Hepatocyte (in vitro differentiated cells): ENCODE results near the gene HEBP1. TPM values are rescaled to one million over a fixed set of nuclear protein-coding genes. Genes with fewer than 3 reads are reported as not detected.
A peak's percentile ranks its signal among the peaks of the same experiment; 100 is the strongest.

Experiments used
- DNase-seq: peaks from one replicate; pipeline ENCODE4 v3.0.0-alpha.2; 2016; ENCODE audit warnings: low spot score
- H2AFZ ChIP-seq: fragments of 200-600 bp; sonication (generic); 2 replicates; pipeline ENCODE4 v1.6.0; 2016; ENCODE audit warnings: antibody characterized with exemption, mild to moderate bottlenecking
- H3K27ac ChIP-seq: fragments of 200-600 bp; sonication (generic); 2 replicates; pipeline ENCODE4 v1.5.1; 2016; ENCODE audit warnings: mild to moderate bottlenecking
- H3K27me3 ChIP-seq: fragments of 200-600 bp; sonication (generic); 2 replicates; pipeline ENCODE4 v1.6.1; 2016
- H3K36me3 ChIP-seq: fragments of 200-600 bp; sonication (generic); replicated peaks from 2 replicates; pipeline ENCODE4 v1.5.1; 2016; ENCODE audit warnings: low read depth; ENCODE audit not compliant: insufficient read depth
- H3K4me1 ChIP-seq: fragments of 200-600 bp; sonication (generic); 2 replicates; pipeline ENCODE4 v1.5.1; 2016; ENCODE audit warnings: mild to moderate bottlenecking, moderate library complexity; ENCODE audit not compliant: insufficient read depth
- H3K4me2 ChIP-seq: fragments of 200-600 bp; sonication (generic); 2 replicates; pipeline ENCODE4 v1.6.0; 2016
- H3K4me3 ChIP-seq: fragments of 200-600 bp; sonication (generic); 2 replicates; pipeline ENCODE4 v1.5.1; 2016; ENCODE audit warnings: mild to moderate bottlenecking
- H3K79me2 ChIP-seq: fragments of 200-600 bp; sonication (generic); 2 replicates; pipeline ENCODE4 v1.6.0; 2017; ENCODE audit warnings: mild to moderate bottlenecking
- H3K9me2 ChIP-seq: fragments of 200-600 bp; sonication (generic); replicated peaks from 2 replicates; pipeline ENCODE4 v1.6.0; 2017; ENCODE audit warnings: mild to moderate bottlenecking; ENCODE audit not compliant: insufficient read depth
- H3K9me3 ChIP-seq: fragments of 200-600 bp; sonication (generic); 2 replicates; pipeline ENCODE4 v1.5.1; 2016; ENCODE audit warnings: low read depth, mild to moderate bottlenecking
- H4K20me1 ChIP-seq: fragments of 200-600 bp; sonication (generic); 2 replicates; pipeline ENCODE4 v1.6.0; 2016; ENCODE audit warnings: mild to moderate bottlenecking; ENCODE audit not compliant: insufficient read depth, poor library complexity, severe bottlenecking
- EZH2 ChIP-seq: fragments of 200-600 bp; sonication (generic); IDR thresholded peaks from 2 replicates; pipeline ENCODE4 v1.6.1; 2016; ENCODE audit warnings: antibody characterized with exemption, mild to moderate bottlenecking, borderline replicate concordance
- EZH2phosphoT487 ChIP-seq: fragments of 200-600 bp; sonication (generic); IDR thresholded peaks from one replicate; pipeline ENCODE4 v1.6.1; 2018; ENCODE audit warnings: antibody characterized with exemption, mild to moderate bottlenecking, low read depth, moderate library complexity; ENCODE audit not compliant: unreplicated experiment, severe bottlenecking
- WGBS: methylation state at CpG from one replicate; pipeline ENCODE4 v1.1.6; 2016; ENCODE audit warnings: low lambda C conversion rate; ENCODE audit errors: missing lambda C conversion rate; 5-methylcytosine and 5-hydroxymethylcytosine counted together
- polyA plus RNA-seq: library from polyadenylated mRNA; unstranded; fragments of >200 nt; fragmentation: Nextera tagmentation; extraction: Ambion mirVana; gene quantifications from 2 replicates; pipeline ENCODE4 v1.2.1, GENCODE V29; 2016
- small RNA-seq: library from RNA; depleted of rRNA; stranded (forward); fragments of <200 nt; gene quantifications from one replicate; pipeline ENCODE3, GENCODE V24; 2014
- total RNA-seq: library from RNA; depleted of rRNA; stranded (reverse); fragments of >200 nt; gene quantifications from 2 replicates; pipeline ENCODE4 v1.2.3, GENCODE V29; 2014
- TF ChIP-seq, protein P1 (sequence below): fragments of 200-600 bp; sonication (generic); IDR thresholded peaks from 2 replicates; pipeline ENCODE4 v1.5.1; 2016; ENCODE audit warnings: antibody characterized with exemption, mild to moderate bottlenecking; ENCODE audit not compliant: poor library complexity

HEBP1 gene
- total and polyA plus RNA-seq, 2 experiments from 2014 or later = 30.1 to 89.5 TPM

GRCh38 chr12:12925388-12925787 lies 74.7 kb downstream of the HEBP1 start:
- H2AFZ ChIP-seq = no peak overlapping the region
- H3K36me3 ChIP-seq = no peaks in the 10 kb centered on the region
- DNase-seq = no peak
- no peaks in the 10 kb centered on the region for H3K4me1 ChIP-seq
- no peak for TF ChIP-seq EZH2phosphoT487
- TF ChIP-seq, protein P1, sequence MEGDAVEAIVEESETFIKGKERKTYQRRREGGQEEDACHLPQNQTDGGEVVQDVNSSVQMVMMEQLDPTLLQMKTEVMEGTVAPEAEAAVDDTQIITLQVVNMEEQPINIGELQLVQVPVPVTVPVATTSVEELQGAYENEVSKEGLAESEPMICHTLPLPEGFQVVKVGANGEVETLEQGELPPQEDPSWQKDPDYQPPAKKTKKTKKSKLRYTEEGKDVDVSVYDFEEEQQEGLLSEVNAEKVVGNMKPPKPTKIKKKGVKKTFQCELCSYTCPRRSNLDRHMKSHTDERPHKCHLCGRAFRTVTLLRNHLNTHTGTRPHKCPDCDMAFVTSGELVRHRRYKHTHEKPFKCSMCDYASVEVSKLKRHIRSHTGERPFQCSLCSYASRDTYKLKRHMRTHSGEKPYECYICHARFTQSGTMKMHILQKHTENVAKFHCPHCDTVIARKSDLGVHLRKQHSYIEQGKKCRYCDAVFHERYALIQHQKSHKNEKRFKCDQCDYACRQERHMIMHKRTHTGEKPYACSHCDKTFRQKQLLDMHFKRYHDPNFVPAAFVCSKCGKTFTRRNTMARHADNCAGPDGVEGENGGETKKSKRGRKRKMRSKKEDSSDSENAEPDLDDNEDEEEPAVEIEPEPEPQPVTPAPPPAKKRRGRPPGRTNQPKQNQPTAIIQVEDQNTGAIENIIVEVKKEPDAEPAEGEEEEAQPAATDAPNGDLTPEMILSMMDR = no peak
- no peak for TF ChIP-seq EZH2
- H3K4me2 ChIP-seq = no peak overlapping the region
- no peak overlapping the region for H3K4me3 ChIP-seq
- no peaks in the 10 kb centered on the region for H3K27me3 ChIP-seq
- H3K9me2 ChIP-seq = no peaks in the 10 kb centered on the region
- 46% methylated on average over 1 of the region's 1 CpG for WGBS
- H3K79me2 ChIP-seq = no peaks in the 10 kb centered on the region
- H4K20me1 ChIP-seq = no peaks in the 10 kb centered on the region
- H3K27ac ChIP-seq = no peak overlapping the region
- H3K9me3 ChIP-seq = no peaks in the 10 kb centered on the region

Small RNA genes within 50 kb of the gene (small RNA-seq; reads per million reads assigned to genes)
- gene RF00604 = 3.0 reads per million, percentile 90 among the genes with 10 or more reads in this experiment

Other genes starting within 250 kb of the HEBP1 start
- 5.6 and 6.0 TPM in 2 replicates for gene APOLD1, start 214.6 kb downstream of the HEBP1 start, total RNA-seq
- gene APOLD1, start 214.6 kb downstream of the HEBP1 start, polyA plus RNA-seq = 1.5 and 3.8 TPM in 2 replicates
- gene DDX47, start 186.9 kb downstream of the HEBP1 start, total RNA-seq = 69.4 and 74.4 TPM in 2 replicates
- gene DDX47, start 186.9 kb downstream of the HEBP1 start, polyA plus RNA-seq = 51.6 and 56.2 TPM in 2 replicates
- 49.8 and 60.2 TPM in 2 replicates for gene GPRC5A, start 108.7 kb downstream of the HEBP1 start, total RNA-seq
- 80.4 and 97.0 TPM in 2 replicates for gene GPRC5A, start 108.7 kb downstream of the HEBP1 start, polyA plus RNA-seq
- gene GPRC5D, start 48.1 kb downstream of the HEBP1 start, total RNA-seq = not detected in 2 replicates
- not detected in 2 replicates for gene GPRC5D, start 48.1 kb downstream of the HEBP1 start, polyA plus RNA-seq
- 4.0 and 4.1 TPM in 2 replicates for gene FAM234B, start 44.1 kb upstream of the HEBP1 start, total RNA-seq
- gene FAM234B, start 44.1 kb upstream of the HEBP1 start, polyA plus RNA-seq = 0.66 and 0.85 TPM in 2 replicates
- 1.5 TPM in 1 of 2 replicates, not detected in the other for gene GSG1, start 103.4 kb upstream of the HEBP1 start, total RNA-seq
- 0.37 and 0.72 TPM in 2 replicates for gene GSG1, start 103.4 kb upstream of the HEBP1 start, polyA plus RNA-seq
- 39.9 and 67.3 TPM in 2 replicates for gene EMP1, start 196.5 kb upstream of the HEBP1 start, total RNA-seq
- 51.1 and 52.6 TPM in 2 replicates for gene EMP1, start 196.5 kb upstream of the HEBP1 start, polyA plus RNA-seq